Endothelial cell (in vitro differentiated cells): ENCODE data around the gene SRRT. TPM values are rescaled to one million over a fixed set of nuclear protein-coding genes. Genes with fewer than 3 reads are reported as not detected.

ENCODE experiments used
- DNase-seq: peaks from one replicate; pipeline ENCODE4 v3.0.0; 2021; ENCODE audit warnings: low spot score
- H3K27ac Mint-ChIP-seq: one replicate; pipeline ENCODE4 v1.8.0; 2021; ENCODE audit warnings: mixed read lengths, inconsistent platforms; ENCODE audit not compliant: unreplicated experiment
- H3K27me3 Mint-ChIP-seq: one replicate; pipeline ENCODE4 v1.8.0; 2021; ENCODE audit warnings: mild to moderate bottlenecking, moderate library complexity, mixed read lengths, inconsistent platforms; ENCODE audit not compliant: unreplicated experiment
- H3K36me3 Mint-ChIP-seq: one replicate; pipeline ENCODE4 v1.8.0; 2021; ENCODE audit warnings: mild to moderate bottlenecking, low read depth, mixed read lengths, inconsistent platforms; ENCODE audit not compliant: unreplicated experiment
- H3K4me1 Mint-ChIP-seq: one replicate; pipeline ENCODE4 v1.8.0; 2021; ENCODE audit warnings: mild to moderate bottlenecking, mixed read lengths, inconsistent platforms; ENCODE audit not compliant: unreplicated experiment
- H3K4me3 Mint-ChIP-seq: one replicate; pipeline ENCODE4 v1.8.0; 2021; ENCODE audit warnings: mild to moderate bottlenecking, mixed read lengths, inconsistent platforms; ENCODE audit not compliant: unreplicated experiment
- H3K9me3 Mint-ChIP-seq: one replicate; pipeline ENCODE4 v1.8.0; 2021; ENCODE audit warnings: mixed read lengths, inconsistent platforms; ENCODE audit not compliant: unreplicated experiment
- total RNA-seq: library from RNA; stranded (reverse); fragmentation: NEBNext Ultra II Directional; extraction: Animal tissue kit (Norgen Biotek cat#: 25700); gene quantifications from one replicate; pipeline ENCODE4 v1.2.1, GENCODE V29; 2021; ENCODE audit not compliant: unreplicated experiment
- TF ChIP-seq, protein P1 (sequence below): fragments of 200-600 bp; sonication (generic); IDR thresholded peaks from one replicate; pipeline ENCODE4 v1.5.0; 2021; ENCODE audit warnings: antibody characterized with exemption; ENCODE audit not compliant: unreplicated experiment

Gene SRRT
- total RNA-seq, 1 donor from 2014 or later: 173 TPM

DNA sequence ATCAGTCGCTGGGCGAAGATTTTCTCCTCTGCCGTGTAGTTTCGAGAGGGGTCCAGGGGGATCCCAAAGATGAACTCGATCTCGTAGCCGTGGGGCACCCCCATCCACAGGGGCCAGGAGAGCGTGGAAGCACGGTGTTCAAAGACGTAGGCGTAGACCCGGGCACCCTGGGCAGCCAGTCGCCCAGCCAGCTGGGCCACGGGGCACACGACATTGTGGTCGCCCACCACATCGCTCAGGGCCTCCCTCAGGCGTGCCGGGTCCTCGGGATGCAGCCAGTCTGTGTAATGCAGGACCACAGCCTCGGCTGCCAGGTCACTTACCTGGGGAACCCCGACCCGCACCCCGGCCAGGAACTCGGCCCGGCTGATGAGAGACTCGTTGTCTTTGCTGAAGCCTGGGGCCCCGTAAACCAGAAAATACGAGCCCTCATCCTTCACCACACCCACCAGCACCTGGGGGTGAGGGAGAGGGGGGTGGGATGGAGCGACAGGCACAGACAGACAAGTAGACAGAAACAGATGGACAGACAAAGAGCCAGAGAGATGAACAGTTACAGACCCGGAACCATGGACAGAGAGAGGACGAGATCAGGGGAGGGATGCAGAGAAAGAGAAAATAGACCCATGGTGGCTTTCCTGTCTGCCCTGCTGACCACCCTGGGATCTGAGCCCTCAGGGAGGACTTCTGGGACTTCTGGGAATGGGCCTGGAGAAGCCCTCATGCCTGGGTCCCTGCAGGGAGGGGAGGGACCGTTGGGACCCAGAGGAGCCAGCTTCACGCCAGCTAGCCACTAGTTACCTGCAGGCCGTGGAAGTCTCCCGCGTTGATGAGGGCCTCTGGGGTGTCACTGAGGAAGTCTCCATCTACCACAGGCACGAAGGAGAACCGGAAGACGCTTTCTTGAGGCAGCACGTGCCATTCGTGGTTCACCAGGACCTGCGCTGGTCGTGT, 17.7 kb downstream of the SRRT start:
- Mint-ChIP-seq H3K27ac (peak overlapping the region; percentile 43), H3K27me3 (peaks cover 28% of the 10 kb centered on the region), H3K9me3 (no peaks in the 10 kb centered on the region), H3K4me3 (peak overlapping the region; percentile 15), H3K4me1 (peaks cover 29% of the 10 kb centered on the region), H3K36me3 (peaks cover 10% of the 10 kb centered on the region)
- no peak for DNase-seq
- TF ChIP-seq, protein P1, sequence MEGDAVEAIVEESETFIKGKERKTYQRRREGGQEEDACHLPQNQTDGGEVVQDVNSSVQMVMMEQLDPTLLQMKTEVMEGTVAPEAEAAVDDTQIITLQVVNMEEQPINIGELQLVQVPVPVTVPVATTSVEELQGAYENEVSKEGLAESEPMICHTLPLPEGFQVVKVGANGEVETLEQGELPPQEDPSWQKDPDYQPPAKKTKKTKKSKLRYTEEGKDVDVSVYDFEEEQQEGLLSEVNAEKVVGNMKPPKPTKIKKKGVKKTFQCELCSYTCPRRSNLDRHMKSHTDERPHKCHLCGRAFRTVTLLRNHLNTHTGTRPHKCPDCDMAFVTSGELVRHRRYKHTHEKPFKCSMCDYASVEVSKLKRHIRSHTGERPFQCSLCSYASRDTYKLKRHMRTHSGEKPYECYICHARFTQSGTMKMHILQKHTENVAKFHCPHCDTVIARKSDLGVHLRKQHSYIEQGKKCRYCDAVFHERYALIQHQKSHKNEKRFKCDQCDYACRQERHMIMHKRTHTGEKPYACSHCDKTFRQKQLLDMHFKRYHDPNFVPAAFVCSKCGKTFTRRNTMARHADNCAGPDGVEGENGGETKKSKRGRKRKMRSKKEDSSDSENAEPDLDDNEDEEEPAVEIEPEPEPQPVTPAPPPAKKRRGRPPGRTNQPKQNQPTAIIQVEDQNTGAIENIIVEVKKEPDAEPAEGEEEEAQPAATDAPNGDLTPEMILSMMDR: no peak

DNA sequence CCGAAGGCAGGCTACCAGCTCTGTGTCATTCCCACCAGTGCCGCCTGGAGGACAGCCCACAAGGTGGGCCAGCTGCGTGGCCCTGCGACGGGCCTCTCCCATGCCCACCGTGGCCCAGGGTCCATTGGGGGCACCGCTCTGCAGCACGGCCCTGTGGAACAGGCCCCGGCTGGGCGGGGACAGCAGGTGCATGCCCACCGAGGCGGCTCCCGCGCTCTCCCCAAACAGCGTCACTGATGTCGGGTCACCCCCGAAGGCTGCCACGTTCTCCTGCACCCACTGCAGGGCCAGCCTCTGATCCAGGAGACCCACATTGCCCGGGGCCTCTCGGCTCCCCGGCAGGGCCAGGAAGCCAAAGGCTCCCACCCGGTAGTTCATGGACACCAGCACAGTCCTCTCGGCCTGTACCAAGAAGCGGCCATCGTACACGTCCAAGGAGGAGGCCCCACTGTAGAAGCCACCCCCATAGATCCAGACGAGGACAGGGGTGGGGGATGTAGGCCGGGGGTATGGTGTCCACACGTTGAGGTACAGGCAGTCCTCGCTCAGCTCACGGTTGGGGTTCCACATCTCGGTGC, 18.5 kb downstream of the SRRT start:
- Mint-ChIP-seq H3K27me3 (peaks cover 26% of the 10 kb centered on the region), H3K27ac (no peak overlapping the region), H3K4me1 (peaks cover 21% of the 10 kb centered on the region), H3K36me3 (peaks cover 6% of the 10 kb centered on the region), H3K9me3 (no peaks in the 10 kb centered on the region), H3K4me3 (no peak overlapping the region)
- no peak for DNase-seq
- TF ChIP-seq, protein P1: no peak

DNA sequence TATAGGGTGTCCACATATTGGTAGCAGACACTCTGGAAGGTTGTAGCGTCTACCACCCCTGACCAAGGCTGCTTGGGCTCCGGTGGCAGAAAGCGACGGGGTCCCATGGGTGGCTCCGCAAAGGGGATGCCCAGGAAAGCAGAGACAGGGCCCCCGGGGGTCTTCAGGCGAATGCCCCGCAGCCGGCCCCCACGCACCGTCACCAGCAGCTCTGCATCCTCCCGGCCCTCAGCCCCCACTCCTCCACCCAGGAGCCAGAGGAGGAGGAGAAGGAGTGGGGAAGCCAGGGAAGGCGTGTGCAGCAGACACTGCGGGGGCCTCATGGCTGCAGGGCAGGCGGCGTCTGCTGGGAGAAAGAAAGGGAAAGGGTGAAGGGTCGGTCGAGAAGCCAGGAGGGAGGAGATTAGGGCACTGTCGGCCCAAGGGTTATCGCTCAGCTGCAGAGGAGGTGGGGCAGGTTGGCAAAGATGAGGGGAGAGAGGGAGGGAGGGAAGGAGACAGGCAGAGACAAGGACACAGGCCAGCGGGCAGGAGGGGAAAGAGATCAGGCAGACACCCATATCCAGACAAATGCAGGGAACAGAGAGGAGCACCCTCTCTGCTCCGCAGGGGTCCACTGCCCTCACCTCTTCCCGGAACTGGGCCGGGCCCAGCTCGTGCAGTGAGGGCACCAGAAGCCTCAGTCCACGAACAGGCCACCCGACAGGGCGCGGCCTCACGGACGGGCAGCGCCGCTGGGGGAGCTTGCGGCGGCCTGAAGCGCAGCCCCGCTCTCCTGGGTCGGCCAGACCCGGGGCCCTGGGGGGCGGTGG, 19.2 kb downstream of the SRRT start:
- Mint-ChIP-seq H3K9me3 (no peaks in the 10 kb centered on the region), H3K27me3 (peaks cover 23% of the 10 kb centered on the region), H3K36me3 (peaks cover 4% of the 10 kb centered on the region), H3K27ac (no peak overlapping the region), H3K4me1 (peaks cover 19% of the 10 kb centered on the region), H3K4me3 (no peak overlapping the region)
- no peak for DNase-seq
- TF ChIP-seq, protein P1: no peak

DNA sequence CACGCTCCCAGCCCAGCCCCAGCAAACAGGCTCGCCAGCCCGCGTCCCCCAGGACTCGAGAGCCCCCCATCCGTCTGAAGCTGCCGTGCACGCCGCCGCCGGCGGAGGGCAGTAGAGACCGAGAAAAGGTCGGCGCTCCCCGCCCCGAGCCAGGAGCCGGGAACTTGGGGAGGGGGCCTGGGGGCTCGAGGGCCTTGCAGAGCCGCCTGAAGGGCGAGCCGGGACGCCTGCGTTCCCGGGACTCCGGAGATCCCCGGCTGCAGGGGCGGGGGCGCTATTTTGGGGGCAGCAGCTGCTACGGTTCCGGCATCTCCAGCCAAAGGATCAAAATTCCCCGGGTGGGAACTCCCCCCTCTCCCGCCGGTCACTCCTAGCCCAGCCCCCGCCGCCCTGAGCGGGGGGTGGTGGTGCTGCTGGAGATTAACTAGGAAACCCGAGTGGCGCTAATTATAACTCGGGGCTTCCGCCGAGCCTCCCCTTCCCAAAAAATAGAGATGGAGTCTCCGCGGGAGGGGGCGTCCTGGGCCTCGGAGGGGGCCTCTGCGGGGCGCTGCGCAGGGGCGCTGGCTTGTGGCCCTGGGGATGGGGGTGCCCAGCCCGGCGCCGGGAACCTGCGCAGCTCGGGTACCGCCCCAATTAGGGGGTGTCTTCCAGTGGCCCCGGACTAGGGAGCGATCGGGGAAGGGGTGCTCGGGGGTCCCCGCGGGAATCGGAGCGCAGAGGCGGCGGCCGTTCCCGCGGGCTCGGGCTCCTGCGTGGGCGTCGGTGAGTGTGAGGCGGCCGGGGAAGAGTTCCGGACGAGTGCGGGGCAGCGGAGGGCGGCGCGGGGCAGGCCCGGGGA, 20.2 kb downstream of the SRRT start:
- no peak overlapping the region for H3K27ac Mint-ChIP-seq
- no peak overlapping the region for H3K4me3 Mint-ChIP-seq
- peaks cover 19% of the 10 kb centered on the region for H3K4me1 Mint-ChIP-seq

More for the DNA sequence above, 20.2 kb downstream of the SRRT start:
- peaks cover 4% of the 10 kb centered on the region for H3K36me3 Mint-ChIP-seq
- H3K9me3 Mint-ChIP-seq: no peaks in the 10 kb centered on the region
- TF ChIP-seq, protein P1: peak; percentile 78
- peaks cover 23% of the 10 kb centered on the region for H3K27me3 Mint-ChIP-seq
- peak; percentile 81 for DNase-seq
